SK-N-SH treated with all-trans-retinoic acid at 6 μM for 48 hours (cell line): ENCODE results near the gene RAB40A.

Source experiments
- ATAC-seq: fragments of 200-7000 bp; cut with Tn5 transposase; 3 replicates; pipeline ENCODE4 v1.9.1; 2020; ENCODE audit warnings: mild to moderate bottlenecking, moderate library complexity
- ARNTL ChIP-seq: fragments of 450-650 bp; formaldehyde crosslinking; IDR thresholded peaks from 2 replicates; pipeline ENCODE4 v1.5.0; 2020; ENCODE audit warnings: low read depth, mild to moderate bottlenecking, moderate library complexity, borderline replicate concordance
- BACH2 ChIP-seq: fragments of 250-450 bp; sonication (Bioruptor Pico); IDR thresholded peaks from 2 replicates; pipeline ENCODE4 v1.9.0; 2021; ENCODE audit warnings: mild to moderate bottlenecking, borderline replicate concordance
- CSDC2 ChIP-seq: fragments of 250-450 bp; sonication (Bioruptor Pico); IDR thresholded peaks from 2 replicates; pipeline ENCODE4 v1.5.0; 2020; ENCODE audit warnings: mild to moderate bottlenecking, moderate library complexity
- ESRRG ChIP-seq: fragments of 250-450 bp; sonication (Bioruptor Pico); IDR thresholded peaks from 2 replicates; pipeline ENCODE4 v1.6.1; 2021; ENCODE audit warnings: mild to moderate bottlenecking
- GLIS3 ChIP-seq: fragments of 250-450 bp; sonication (Bioruptor Pico); IDR thresholded peaks from 2 replicates; pipeline ENCODE4 v1.5.0; 2020; ENCODE audit warnings: mild to moderate bottlenecking, moderate library complexity
- ISL1 ChIP-seq: fragments of 250-450 bp; sonication (Bioruptor Pico); IDR thresholded peaks from 2 replicates; pipeline ENCODE4 v2.1.2; 2022; ENCODE audit warnings: mild to moderate bottlenecking, moderate library complexity
- OSR1 ChIP-seq: fragments of 250-450 bp; sonication (Bioruptor Pico); IDR thresholded peaks from 2 replicates; pipeline ENCODE4 v1.8.0; 2022; ENCODE audit warnings: moderate library complexity, mild to moderate bottlenecking, inconsistent platforms
- PPARA ChIP-seq: fragments of 250-450 bp; sonication (Bioruptor Pico); IDR thresholded peaks from 2 replicates; pipeline ENCODE4 v1.5.0; 2020; ENCODE audit warnings: mild to moderate bottlenecking, borderline replicate concordance
- RARB ChIP-seq: fragments of 250-450 bp; sonication (Bioruptor Pico); IDR thresholded peaks from 2 replicates; pipeline ENCODE4 v1.8.0; 2021; ENCODE audit warnings: mild to moderate bottlenecking, moderate library complexity
- SNAI2 ChIP-seq: fragments of 250-450 bp; sonication (Bioruptor Pico); IDR thresholded peaks from 2 replicates; pipeline ENCODE4 v1.5.0; 2020; ENCODE audit warnings: mild to moderate bottlenecking, moderate library complexity
- TCF4 ChIP-seq: fragments of 250-450 bp; sonication (Bioruptor Pico); IDR thresholded peaks from 2 replicates; pipeline ENCODE4 v1.8.0; 2021; ENCODE audit warnings: mild to moderate bottlenecking, moderate library complexity, borderline replicate concordance
- TOX ChIP-seq: fragments of 250-450 bp; sonication (Bioruptor Pico); IDR thresholded peaks from 2 replicates; pipeline ENCODE4 v1.8.0; 2021; ENCODE audit warnings: mild to moderate bottlenecking, moderate library complexity, borderline replicate concordance
- ZC3H10 ChIP-seq: fragments of 250-450 bp; sonication (Bioruptor Pico); IDR thresholded peaks from 2 replicates; pipeline ENCODE4 v1.5.1; 2021; ENCODE audit warnings: mild to moderate bottlenecking, moderate library complexity
- ZFP3 ChIP-seq: fragments of 250-450 bp; sonication (Bioruptor Pico); IDR thresholded peaks from 2 replicates; pipeline ENCODE4 v1.5.0; 2020; ENCODE audit warnings: mild to moderate bottlenecking, moderate library complexity
- ZFP30 ChIP-seq: fragments of 450-650 bp; formaldehyde crosslinking; IDR thresholded peaks from 2 replicates; pipeline ENCODE4 v1.5.0; 2022; ENCODE audit warnings: mild to moderate bottlenecking, moderate library complexity
- ZNF565 ChIP-seq: fragments of 450-650 bp; formaldehyde crosslinking; conservative IDR thresholded peaks from 2 replicates; pipeline ENCODE4 v1.5.0; 2020; ENCODE audit warnings: low read depth, mild to moderate bottlenecking, moderate library complexity
- ZNF70 ChIP-seq: fragments of 450-650 bp; formaldehyde crosslinking; IDR thresholded peaks from 2 replicates; pipeline ENCODE4 v1.5.0; 2020; ENCODE audit warnings: mild to moderate bottlenecking, moderate library complexity
- ZNF8 ChIP-seq: fragments of 450-650 bp; formaldehyde crosslinking; IDR thresholded peaks from 2 replicates; pipeline ENCODE4 v1.5.0; 2020; ENCODE audit warnings: mild to moderate bottlenecking, moderate library complexity
- TF ChIP-seq, protein P1 (sequence below): fragments of 250-450 bp; sonication (Bioruptor Pico); IDR thresholded peaks from 2 replicates; pipeline ENCODE4 v1.8.0; 2021; ENCODE audit warnings: low read depth, mild to moderate bottlenecking, moderate library complexity, borderline replicate concordance
- TF ChIP-seq, protein P2 (sequence below): fragments of 250-450 bp; sonication (Bioruptor Pico); IDR thresholded peaks from 2 replicates; pipeline ENCODE4 v1.5.1; 2020; ENCODE audit warnings: low read depth, mild to moderate bottlenecking, moderate library complexity
- TF ChIP-seq, protein P3 (sequence below): fragments of 250-450 bp; sonication (Bioruptor Pico); IDR thresholded peaks from 2 replicates; pipeline ENCODE4 v1.5.1; 2021; ENCODE audit warnings: mild to moderate bottlenecking, moderate library complexity
- TF ChIP-seq, protein P4 (sequence below): fragments of 250-450 bp; sonication (Bioruptor Pico); IDR thresholded peaks from 2 replicates; pipeline ENCODE4 v1.8.0; 2020; ENCODE audit warnings: mild to moderate bottlenecking, moderate library complexity, borderline replicate concordance

The RAB40A gene

DNA sequence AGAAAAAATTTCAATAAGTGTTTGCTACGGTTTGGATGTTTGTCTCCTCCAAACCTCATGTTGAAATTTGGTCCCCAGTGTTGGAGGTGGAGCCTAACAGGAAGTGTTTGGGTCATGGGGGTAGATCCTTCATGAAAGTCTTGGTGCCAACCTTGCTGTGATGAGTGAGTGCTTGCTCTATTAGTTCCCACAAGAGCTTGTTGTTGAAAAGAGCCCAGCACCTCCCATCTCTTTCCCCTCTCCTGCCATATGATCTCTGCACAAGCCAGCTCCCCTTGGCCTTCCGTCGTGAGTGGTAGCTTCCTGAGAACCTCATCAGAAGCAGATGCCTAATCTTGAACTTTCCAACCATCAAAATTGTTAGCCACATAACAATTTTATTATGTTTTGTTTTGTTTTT is 10.3 kb upstream of the RAB40A start:
- no peak for ATAC-seq
- TF ChIP-seq PPARA (no peak), BACH2 (no peak), GLIS3 (CRISPR knock-in tag) (no peak), ISL1 (CRISPR knock-in tag) (no peak), ZFP30 (no peak), ESRRG (CRISPR knock-in tag) (no peak), ARNTL (CRISPR knock-in tag) (no peak), ZFP3 (no peak), ZNF565 (CRISPR knock-in tag) (no peak), TCF4 (no peak), TOX (CRISPR knock-in tag) (no peak), CSDC2 (CRISPR knock-in tag) (no peak), ZNF70 (no peak), ZNF8 (CRISPR knock-in tag) (no peak), OSR1 (no peak)
- TF ChIP-seq, protein P1, sequence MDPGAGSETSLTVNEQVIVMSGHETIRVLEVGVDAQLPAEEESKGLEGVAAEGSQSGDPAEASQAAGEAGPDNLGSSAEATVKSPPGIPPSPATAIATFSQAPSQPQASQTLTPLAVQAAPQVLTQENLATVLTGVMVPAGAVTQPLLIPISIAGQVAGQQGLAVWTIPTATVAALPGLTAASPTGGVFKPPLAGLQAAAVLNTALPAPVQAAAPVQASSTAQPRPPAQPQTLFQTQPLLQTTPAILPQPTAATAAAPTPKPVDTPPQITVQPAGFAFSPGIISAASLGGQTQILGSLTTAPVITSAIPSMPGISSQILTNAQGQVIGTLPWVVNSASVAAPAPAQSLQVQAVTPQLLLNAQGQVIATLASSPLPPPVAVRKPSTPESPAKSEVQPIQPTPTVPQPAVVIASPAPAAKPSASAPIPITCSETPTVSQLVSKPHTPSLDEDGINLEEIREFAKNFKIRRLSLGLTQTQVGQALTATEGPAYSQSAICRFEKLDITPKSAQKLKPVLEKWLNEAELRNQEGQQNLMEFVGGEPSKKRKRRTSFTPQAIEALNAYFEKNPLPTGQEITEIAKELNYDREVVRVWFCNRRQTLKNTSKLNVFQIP = no peak
- TF ChIP-seq, protein P2, sequence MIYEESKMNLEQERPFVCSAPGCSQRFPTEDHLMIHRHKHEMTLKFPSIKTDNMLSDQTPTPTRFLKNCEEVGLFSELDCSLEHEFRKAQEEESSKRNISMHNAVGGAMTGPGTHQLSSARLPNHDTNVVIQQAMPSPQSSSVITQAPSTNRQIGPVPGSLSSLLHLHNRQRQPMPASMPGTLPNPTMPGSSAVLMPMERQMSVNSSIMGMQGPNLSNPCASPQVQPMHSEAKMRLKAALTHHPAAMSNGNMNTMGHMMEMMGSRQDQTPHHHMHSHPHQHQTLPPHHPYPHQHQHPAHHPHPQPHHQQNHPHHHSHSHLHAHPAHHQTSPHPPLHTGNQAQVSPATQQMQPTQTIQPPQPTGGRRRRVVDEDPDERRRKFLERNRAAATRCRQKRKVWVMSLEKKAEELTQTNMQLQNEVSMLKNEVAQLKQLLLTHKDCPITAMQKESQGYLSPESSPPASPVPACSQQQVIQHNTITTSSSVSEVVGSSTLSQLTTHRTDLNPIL (CRISPR knock-in tag) = no peak
- TF ChIP-seq, protein P3, sequence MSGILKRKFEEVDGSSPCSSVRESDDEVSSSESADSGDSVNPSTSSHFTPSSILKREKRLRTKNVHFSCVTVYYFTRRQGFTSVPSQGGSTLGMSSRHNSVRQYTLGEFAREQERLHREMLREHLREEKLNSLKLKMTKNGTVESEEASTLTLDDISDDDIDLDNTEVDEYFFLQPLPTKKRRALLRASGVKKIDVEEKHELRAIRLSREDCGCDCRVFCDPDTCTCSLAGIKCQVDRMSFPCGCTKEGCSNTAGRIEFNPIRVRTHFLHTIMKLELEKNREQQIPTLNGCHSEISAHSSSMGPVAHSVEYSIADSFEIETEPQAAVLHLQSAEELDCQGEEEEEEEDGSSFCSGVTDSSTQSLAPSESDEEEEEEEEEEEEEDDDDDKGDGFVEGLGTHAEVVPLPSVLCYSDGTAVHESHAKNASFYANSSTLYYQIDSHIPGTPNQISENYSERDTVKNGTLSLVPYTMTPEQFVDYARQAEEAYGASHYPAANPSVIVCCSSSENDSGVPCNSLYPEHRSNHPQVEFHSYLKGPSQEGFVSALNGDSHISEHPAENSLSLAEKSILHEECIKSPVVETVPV (CRISPR knock-in tag) = no peak
- TF ChIP-seq, protein P4, sequence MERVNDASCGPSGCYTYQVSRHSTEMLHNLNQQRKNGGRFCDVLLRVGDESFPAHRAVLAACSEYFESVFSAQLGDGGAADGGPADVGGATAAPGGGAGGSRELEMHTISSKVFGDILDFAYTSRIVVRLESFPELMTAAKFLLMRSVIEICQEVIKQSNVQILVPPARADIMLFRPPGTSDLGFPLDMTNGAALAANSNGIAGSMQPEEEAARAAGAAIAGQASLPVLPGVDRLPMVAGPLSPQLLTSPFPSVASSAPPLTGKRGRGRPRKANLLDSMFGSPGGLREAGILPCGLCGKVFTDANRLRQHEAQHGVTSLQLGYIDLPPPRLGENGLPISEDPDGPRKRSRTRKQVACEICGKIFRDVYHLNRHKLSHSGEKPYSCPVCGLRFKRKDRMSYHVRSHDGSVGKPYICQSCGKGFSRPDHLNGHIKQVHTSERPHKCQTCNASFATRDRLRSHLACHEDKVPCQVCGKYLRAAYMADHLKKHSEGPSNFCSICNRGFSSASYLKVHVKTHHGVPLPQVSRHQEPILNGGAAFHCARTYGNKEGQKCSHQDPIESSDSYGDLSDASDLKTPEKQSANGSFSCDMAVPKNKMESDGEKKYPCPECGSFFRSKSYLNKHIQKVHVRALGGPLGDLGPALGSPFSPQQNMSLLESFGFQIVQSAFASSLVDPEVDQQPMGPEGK = no peak

DNA sequence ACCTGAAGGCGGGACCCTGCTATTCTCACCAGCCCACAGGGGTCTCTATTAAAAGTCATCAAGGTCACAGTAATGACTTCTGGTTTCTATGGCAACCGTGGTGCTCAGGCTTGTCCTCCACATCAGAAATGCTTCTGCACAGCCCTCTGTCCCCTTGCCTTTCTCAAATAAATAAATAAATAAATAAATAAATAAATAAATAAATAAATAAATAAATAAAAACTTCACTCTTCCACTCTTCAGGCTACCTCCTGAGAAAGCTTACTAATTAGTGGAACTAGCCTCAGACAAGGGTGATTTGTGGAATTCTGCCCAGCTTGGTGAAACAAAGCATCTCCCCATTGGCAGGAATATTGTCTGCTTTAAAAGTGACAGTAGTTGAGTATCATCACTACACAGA is 5.5 kb upstream of the RAB40A start:
- no peak for TF ChIP-seq ZNF8 (CRISPR knock-in tag)
- TF ChIP-seq ZC3H10 (CRISPR knock-in tag) = no peak
- TF ChIP-seq, protein P1 = no peak
- TF ChIP-seq, protein P4 = no peak
- no peak for TF ChIP-seq SNAI2
- TF ChIP-seq ZNF70 = no peak
- no peak for TF ChIP-seq TOX (CRISPR knock-in tag)
- TF ChIP-seq CSDC2 (CRISPR knock-in tag) = no peak
- TF ChIP-seq ZNF565 (CRISPR knock-in tag) = no peak
- TF ChIP-seq GLIS3 (CRISPR knock-in tag) = no peak
- no peak for TF ChIP-seq OSR1
- TF ChIP-seq RARB (CRISPR knock-in tag) = no peak
- no peak for TF ChIP-seq ISL1 (CRISPR knock-in tag)
- TF ChIP-seq PPARA = no peak
- TF ChIP-seq, protein P3 (CRISPR knock-in tag) = no peak
- no peak for TF ChIP-seq TCF4
- no peak for TF ChIP-seq ESRRG (CRISPR knock-in tag)
- TF ChIP-seq, all 23 proteins: peak for 0
- ATAC-seq = no peak
